Measurements from ENCODE around the gene GLIS1. TPM values are rescaled to one million over a fixed set of nuclear protein-coding genes. Genes with fewer than 3 reads are reported as not detected.
A peak's percentile ranks its signal among the peaks of the same experiment; 100 is the strongest.

Gene GLIS1
- total RNA-seq, 1 experiment from 2014 or later = 1.7 TPM

DNA sequence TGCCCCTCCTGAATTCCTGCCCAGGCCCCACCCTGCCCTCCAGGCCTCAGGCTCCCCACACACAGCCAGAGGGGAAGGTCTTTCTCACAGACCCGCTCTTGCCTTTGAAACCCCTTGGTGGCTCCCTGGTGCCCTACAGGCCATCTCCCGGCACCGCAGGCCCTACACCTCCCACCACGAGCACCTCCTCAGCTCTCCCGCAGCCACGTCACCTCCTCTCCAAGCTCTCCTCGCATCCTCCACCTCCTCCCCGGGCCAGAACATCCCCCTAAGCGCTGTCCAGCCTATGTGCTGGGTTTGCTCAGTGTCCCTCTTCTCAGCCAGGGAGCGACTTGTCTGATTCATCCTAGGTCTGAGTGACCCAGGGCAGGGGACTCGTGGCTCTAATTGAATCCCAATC, 213.4 kb downstream of the GLIS1 start:
- ATAC-seq (peak; percentile 26; the same call in 1 of the 2 replicates), DNase-seq (no peak)
- Histone ChIP-seq H3K27me3 (ENCODE audit: low read length) (no peaks in the 10 kb centered on the region), H3K36me3 (ENCODE audit: low read depth, low read length) (no peaks in the 10 kb centered on the region), H3K4me2 (ENCODE audit: low read length) (no peak overlapping the region), H3K79me2 (ENCODE audit: low read length) (no peaks in the 10 kb centered on the region), H3K9me2 (replicated peaks; ENCODE audit: low read length) (no peaks in the 10 kb centered on the region), H3F3A (ENCODE audit: low read length, unreplicated experiment) (no peaks in the 10 kb centered on the region), H2AFZ (ENCODE audit: low read length) (no peak overlapping the region), H3K4me1 (ENCODE audit: insufficient read depth, low read length) (no peaks in the 10 kb centered on the region), H3K9me3 (ENCODE audit: low read length) (no peaks in the 10 kb centered on the region), H3K4me3 (ENCODE audit: low read length) (no peak overlapping the region), H3K27ac (ENCODE audit: low read length) (no peak overlapping the region), H4K20me1 (ENCODE audit: low read length) (no peaks in the 10 kb centered on the region), H3K9ac (ENCODE audit: low read length) (no peak overlapping the region)
- CTCF ChIA-PET = no interaction called here
- no peak for TF ChIP-seq EZH2phosphoT487 (IDR thresholded peaks at IDR 0.05; ENCODE audit: borderline replicate concordance, low read length)
- BruUV-seq (replicated peaks) = no TSS peak
- intact Hi-C loops (cut with micrococcal nuclease) = no loop called here
- POLR2A ChIA-PET (ENCODE audit: unreplicated experiment) = no interaction called here

GRCh38 chr1:53524428-53525375, 214.3 kb downstream of the GLIS1 start:
- Histone ChIP-seq H3K36me3 (ENCODE audit: low read depth, low read length) (no peaks in the 10 kb centered on the region), H3F3A (ENCODE audit: low read length, unreplicated experiment) (no peaks in the 10 kb centered on the region), H3K4me1 (ENCODE audit: insufficient read depth, low read length) (no peaks in the 10 kb centered on the region), H3K4me3 (ENCODE audit: low read length) (no peak overlapping the region), H3K4me2 (ENCODE audit: low read length) (no peak overlapping the region), H3K9me2 (replicated peaks; ENCODE audit: low read length) (no peaks in the 10 kb centered on the region), H4K20me1 (ENCODE audit: low read length) (no peaks in the 10 kb centered on the region), H3K9ac (ENCODE audit: low read length) (no peak overlapping the region), H3K9me3 (ENCODE audit: low read length) (no peaks in the 10 kb centered on the region), H3K27me3 (ENCODE audit: low read length) (no peaks in the 10 kb centered on the region), H3K27ac (ENCODE audit: low read length) (no peak overlapping the region), H3K79me2 (ENCODE audit: low read length) (no peaks in the 10 kb centered on the region), H2AFZ (ENCODE audit: low read length) (no peak overlapping the region)
- ChIA-PET CTCF (no interaction called here), POLR2A (ENCODE audit: unreplicated experiment) (no interaction called here)
- no peak for ATAC-seq
- no peak for DNase-seq
- BruUV-seq (replicated peaks) = no TSS peak
- TF ChIP-seq, protein P1, sequence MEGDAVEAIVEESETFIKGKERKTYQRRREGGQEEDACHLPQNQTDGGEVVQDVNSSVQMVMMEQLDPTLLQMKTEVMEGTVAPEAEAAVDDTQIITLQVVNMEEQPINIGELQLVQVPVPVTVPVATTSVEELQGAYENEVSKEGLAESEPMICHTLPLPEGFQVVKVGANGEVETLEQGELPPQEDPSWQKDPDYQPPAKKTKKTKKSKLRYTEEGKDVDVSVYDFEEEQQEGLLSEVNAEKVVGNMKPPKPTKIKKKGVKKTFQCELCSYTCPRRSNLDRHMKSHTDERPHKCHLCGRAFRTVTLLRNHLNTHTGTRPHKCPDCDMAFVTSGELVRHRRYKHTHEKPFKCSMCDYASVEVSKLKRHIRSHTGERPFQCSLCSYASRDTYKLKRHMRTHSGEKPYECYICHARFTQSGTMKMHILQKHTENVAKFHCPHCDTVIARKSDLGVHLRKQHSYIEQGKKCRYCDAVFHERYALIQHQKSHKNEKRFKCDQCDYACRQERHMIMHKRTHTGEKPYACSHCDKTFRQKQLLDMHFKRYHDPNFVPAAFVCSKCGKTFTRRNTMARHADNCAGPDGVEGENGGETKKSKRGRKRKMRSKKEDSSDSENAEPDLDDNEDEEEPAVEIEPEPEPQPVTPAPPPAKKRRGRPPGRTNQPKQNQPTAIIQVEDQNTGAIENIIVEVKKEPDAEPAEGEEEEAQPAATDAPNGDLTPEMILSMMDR (conservative IDR thresholded peaks at IDR 0.05; ENCODE audit: low read depth, low read length) = no peak
- TF ChIP-seq EZH2phosphoT487 (IDR thresholded peaks at IDR 0.05; ENCODE audit: borderline replicate concordance, low read length) = no peak
- no peak for TF ChIP-seq EZH2 (IDR thresholded peaks at IDR 0.05; ENCODE audit: low read length, unreplicated experiment)
- intact Hi-C loops (cut with micrococcal nuclease) = no loop called here

GRCh38 chr1:53521924-53522552, 216.9 kb downstream of the GLIS1 start:
- H3K4me3 ChIP-seq (ENCODE audit: low read length) = no peak overlapping the region
- H3K36me3 ChIP-seq (ENCODE audit: low read depth, low read length) = no peaks in the 10 kb centered on the region
- DNase-seq = no peak
- H3K79me2 ChIP-seq (ENCODE audit: low read length) = no peaks in the 10 kb centered on the region
- CTCF ChIA-PET = no interaction called here
- no peak overlapping the region for H3K27ac ChIP-seq (ENCODE audit: low read length)
- H3K9me2 ChIP-seq (replicated peaks; ENCODE audit: low read length) = no peaks in the 10 kb centered on the region
- no peaks in the 10 kb centered on the region for H4K20me1 ChIP-seq (ENCODE audit: low read length)
- TF ChIP-seq, protein P1 (conservative IDR thresholded peaks at IDR 0.05; ENCODE audit: low read depth, low read length) = no peak
- TF ChIP-seq EZH2 (IDR thresholded peaks at IDR 0.05; ENCODE audit: low read length, unreplicated experiment) (no peak), EZH2phosphoT487 (IDR thresholded peaks at IDR 0.05; ENCODE audit: borderline replicate concordance, low read length) (no peak)
- H3F3A ChIP-seq (ENCODE audit: low read length, unreplicated experiment) = no peaks in the 10 kb centered on the region
- no peaks in the 10 kb centered on the region for H3K9me3 ChIP-seq (ENCODE audit: low read length)
- H3K4me2 ChIP-seq (ENCODE audit: low read length) = no peak overlapping the region
- no peaks in the 10 kb centered on the region for H3K27me3 ChIP-seq (ENCODE audit: low read length)
- no peak for ATAC-seq
- no TSS peak for BruUV-seq (replicated peaks)
- POLR2A ChIA-PET (ENCODE audit: unreplicated experiment) = no interaction called here
- H2AFZ ChIP-seq (ENCODE audit: low read length) = no peak overlapping the region
- H3K9ac ChIP-seq (ENCODE audit: low read length) = no peak overlapping the region
- H3K4me1 ChIP-seq (ENCODE audit: insufficient read depth, low read length) = no peaks in the 10 kb centered on the region
- intact Hi-C loops (cut with micrococcal nuclease) = no loop called here
